K562 (cell line): ENCODE results near the gene BRD4. TPM values are rescaled to one million over a fixed set of nuclear protein-coding genes. Genes with fewer than 3 reads are reported as not detected.

Experiments
- ARID2 ChIP-seq: fragments of 450-650 bp; IDR thresholded peaks from 2 replicates; pipeline ENCODE4 v1.6.1; 2017; ENCODE audit warnings: antibody characterized with exemption, mild to moderate bottlenecking
- BRD4 ChIP-seq: fragments of 200-600 bp; sonication (generic); IDR thresholded peaks from 2 replicates; pipeline ENCODE4 v1.6.1; 2017; ENCODE audit warnings: inconsistent platforms
- DDX20 ChIP-seq: fragments of 450-650 bp; IDR thresholded peaks from 2 replicates; pipeline ENCODE4 v1.6.1; 2016; ENCODE audit warnings: missing genetic modification characterization, low read depth, mild to moderate bottlenecking, missing compliant biosample characterization, moderate library complexity
- ETV1 ChIP-seq: fragments of 450-650 bp; conservative IDR thresholded peaks from 2 replicates; pipeline ENCODE4 v1.6.1; 2016; ENCODE audit warnings: missing genetic modification characterization, control low read depth, low read depth, missing compliant biosample characterization
- FOSL1 ChIP-seq: fragments of 200-800 bp; sonication (Bioruptor generic); conservative IDR thresholded peaks from 2 replicates; pipeline ENCODE4 v1.6.1; 2016; ENCODE audit warnings: missing genetic modification characterization, missing compliant biosample characterization
- HIVEP1 ChIP-seq: fragments of 250-450 bp; sonication (Bioruptor Pico); IDR thresholded peaks from 2 replicates; pipeline ENCODE4 v1.4.0; 2020; ENCODE audit warnings: mild to moderate bottlenecking
- IFI16 ChIP-seq: fragments of 250-450 bp; sonication (Bioruptor Pico); IDR thresholded peaks from 2 replicates; pipeline ENCODE4 v2.1.2; 2022; ENCODE audit warnings: mild to moderate bottlenecking, inconsistent platforms
- MTA3 ChIP-seq: fragments of 450-650 bp; formaldehyde crosslinking; IDR thresholded peaks from 2 replicates; pipeline ENCODE4 v1.6.1; 2017; ENCODE audit warnings: mild to moderate bottlenecking, borderline replicate concordance
- NR2F6 ChIP-seq: fragments of 450-650 bp; formaldehyde crosslinking; IDR thresholded peaks from 2 replicates; pipeline ENCODE4 v1.4.0; 2020; ENCODE audit warnings: mild to moderate bottlenecking
- RUNX1 ChIP-seq: sonication (generic); IDR thresholded peaks from 2 replicates; pipeline ENCODE4 v1.6.1; 2016; ENCODE audit warnings: antibody characterized with exemption, low read depth
- SMARCA4 ChIP-seq: fragments of 450-650 bp; IDR thresholded peaks from 2 replicates; pipeline ENCODE4 v1.6.1; 2016
- SPI1 ChIP-seq: IDR thresholded peaks from 2 replicates; pipeline ENCODE4 v1.6.1; 2011; ENCODE audit warnings: low read depth, low read length, control low read depth, borderline replicate concordance
- TEAD1 ChIP-seq, 2 experiments: fragments of 450-650 bp in 1 of 2; sonication (generic) in 1 of 2; formaldehyde crosslinking; IDR thresholded peaks; 2 replicates each; pipeline versions ENCODE4 v1.4.0 to v1.8.0; 2020 to 2022; ENCODE audit warnings: mild to moderate bottlenecking in 2 of 2, missing genetic modification reagents in 1 of 2
- ZFX ChIP-seq: sonication (generic); formaldehyde crosslinking; IDR thresholded peaks from 2 replicates; pipeline ENCODE4 v1.8.0; 2022; ENCODE audit warnings: mild to moderate bottlenecking, missing genetic modification reagents, moderate library complexity
- ZNF584 ChIP-seq: fragments of 200-800 bp; sonication (Bioruptor generic); IDR thresholded peaks from 2 replicates; pipeline ENCODE4 v1.6.1; 2016; ENCODE audit warnings: low read depth, mild to moderate bottlenecking, missing genetic modification characterization, missing compliant biosample characterization
- ZNF764 ChIP-seq: fragments of 250-450 bp; sonication (Bioruptor Pico); IDR thresholded peaks from 2 replicates; pipeline ENCODE4 v1.4.0; 2020; ENCODE audit warnings: low read depth, mild to moderate bottlenecking, moderate library complexity
- polyA plus RNA-seq, 8 experiments: library from polyadenylated mRNA; depleted of rRNA in 4 of 8; stranded (reverse) in 5 of 8; unstranded in 3 of 8; fragments of >200 nt; fragmentation: Nextera tagmentation in 2 of 8; fragmentation: Illumina TruSeq in 1 of 8; extraction: Ambion mirVana in 2 of 8; extraction: Trizol in 1 of 8; gene quantifications; 2 replicates each; pipeline versions ENCODE4 v1.2.1 to v1.2.3, GENCODE V29; 2011 to 2014; ENCODE audit warnings: inconsistent platforms in 1 of 8, missing spikeins in 1 of 8
- total RNA-seq, 7 experiments: library from RNA; depleted of rRNA in 6 of 7; stranded (reverse); fragments of >200 nt in 6 of 7; fragmentation: Illumina TruSeq in 2 of 7; extraction: Trizol in 2 of 7; gene quantifications; 2 replicates each; pipeline versions ENCODE4 v1.2.1 to v1.2.3, GENCODE V29; 2011 to 2021; ENCODE audit warnings: low replicate concordance in 1 of 7
- TF ChIP-seq, protein P1 (sequence below): sonication (generic); formaldehyde crosslinking; IDR thresholded peaks from 2 replicates; pipeline ENCODE4 v1.8.1; 2023; ENCODE audit warnings: mild to moderate bottlenecking, missing genetic modification reagents, moderate library complexity
- TF ChIP-seq, protein P2 (sequence below), 2 experiments: fragments of 450-650 bp in 1 of 2; sonication (generic) in 1 of 2; formaldehyde crosslinking in 1 of 2; IDR thresholded peaks in 1 of 2; conservative IDR thresholded peaks in 1 of 2; 2 replicates each; pipeline versions ENCODE4 v1.6.1 to v1.8.1; 2016 to 2023; ENCODE audit warnings: mild to moderate bottlenecking in 2 of 2, moderate library complexity in 2 of 2, inconsistent platforms in 1 of 2, missing genetic modification reagents in 1 of 2
- TF ChIP-seq, protein P3 (sequence below), 3 experiments: IDR thresholded peaks in 2 of 3; conservative IDR thresholded peaks in 1 of 3; 2 replicates each; pipeline ENCODE4 v1.5.1; 2011 to 2012; ENCODE audit warnings: low read length in 3 of 3, mild to moderate bottlenecking in 3 of 3, control low read depth in 2 of 3, improper control_type of control experiment in 1 of 3, inconsistent platforms in 1 of 3, low read depth in 1 of 3, mixed read lengths in 1 of 3, moderate library complexity in 1 of 3; ENCODE audit not compliant: insufficient read depth in 2 of 3
- TF ChIP-seq, protein P4 (sequence below): fragments of 250-450 bp; sonication (Bioruptor Pico); IDR thresholded peaks from 2 replicates; pipeline ENCODE4 v1.4.0; 2020; ENCODE audit warnings: borderline replicate concordance

BRD4 gene
- total and polyA plus RNA-seq, 9 of the 15 experiments (the other 6 are each of a cell fraction or from before 2014, with no cell fraction given): 1.8 to 105 (median 15.6) TPM

DNA sequence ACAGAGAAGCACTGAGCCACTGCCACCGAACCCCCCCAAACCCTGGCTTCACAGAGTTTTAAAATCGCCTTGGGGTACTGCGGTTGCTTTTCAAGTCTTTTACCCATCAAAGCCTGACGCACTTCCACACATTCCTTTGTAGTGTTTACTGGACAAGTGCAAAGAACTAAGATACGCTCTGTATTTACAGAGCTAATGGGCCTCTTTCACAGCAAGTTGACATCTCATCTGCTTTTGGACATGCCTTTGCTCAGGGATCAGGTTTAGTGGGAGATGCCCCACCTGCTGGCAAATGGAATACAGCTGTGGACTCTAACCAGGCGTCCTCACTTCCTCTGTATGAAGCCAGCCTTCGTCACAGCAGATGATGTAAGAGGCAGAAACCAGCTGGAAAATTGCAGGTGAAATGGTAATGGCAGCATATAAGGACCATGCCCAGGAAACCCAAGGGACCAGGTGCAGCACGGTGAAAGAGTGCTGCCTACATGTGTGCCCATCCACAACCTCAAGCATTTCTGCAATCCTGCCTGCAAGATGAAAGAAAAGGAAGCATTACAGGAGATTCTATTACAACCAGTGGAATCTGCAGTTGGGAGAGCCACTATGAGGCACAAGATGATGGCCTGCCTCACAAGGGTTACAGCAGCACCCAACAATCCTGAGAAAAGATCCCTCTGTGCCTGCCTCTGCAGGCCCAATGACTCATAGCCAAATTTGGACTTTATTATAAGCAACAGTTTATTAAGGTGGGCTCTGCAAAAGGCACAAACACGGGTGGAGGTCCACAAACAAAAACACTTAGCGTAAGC, 34.7 kb downstream of the BRD4 start (continued):
- TF ChIP-seq, protein P1, sequence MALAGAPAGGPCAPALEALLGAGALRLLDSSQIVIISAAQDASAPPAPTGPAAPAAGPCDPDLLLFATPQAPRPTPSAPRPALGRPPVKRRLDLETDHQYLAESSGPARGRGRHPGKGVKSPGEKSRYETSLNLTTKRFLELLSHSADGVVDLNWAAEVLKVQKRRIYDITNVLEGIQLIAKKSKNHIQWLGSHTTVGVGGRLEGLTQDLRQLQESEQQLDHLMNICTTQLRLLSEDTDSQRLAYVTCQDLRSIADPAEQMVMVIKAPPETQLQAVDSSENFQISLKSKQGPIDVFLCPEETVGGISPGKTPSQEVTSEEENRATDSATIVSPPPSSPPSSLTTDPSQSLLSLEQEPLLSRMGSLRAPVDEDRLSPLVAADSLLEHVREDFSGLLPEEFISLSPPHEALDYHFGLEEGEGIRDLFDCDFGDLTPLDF (CRISPR knock-in tag): no peak
- TF ChIP-seq, protein P2, sequence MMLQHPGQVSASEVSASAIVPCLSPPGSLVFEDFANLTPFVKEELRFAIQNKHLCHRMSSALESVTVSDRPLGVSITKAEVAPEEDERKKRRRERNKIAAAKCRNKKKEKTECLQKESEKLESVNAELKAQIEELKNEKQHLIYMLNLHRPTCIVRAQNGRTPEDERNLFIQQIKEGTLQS (IDR thresholded peaks at IDR 0.05): peak; percentile 89; the same call in 1 of the 2 replicates
- TF ChIP-seq, protein P2 (CRISPR knock-in tag; conservative IDR thresholded peaks at IDR 0.05): no peak
- peak; percentile 70 for TF ChIP-seq ETV1 (tag)
- TF ChIP-seq TEAD1 (CRISPR knock-in tag; IDR thresholded peaks at IDR 0.05): no peak
- TF ChIP-seq NR2F6: no peak
- TF ChIP-seq HIVEP1 (CRISPR knock-in tag): 0 out of 2 replicates have a peak, but pooled peaks have one; percentile 25
- TF ChIP-seq SPI1: peak; percentile 71; the same call in 1 of the 2 replicates
- no peak for TF ChIP-seq ARID2
- TF ChIP-seq, protein P3, sequence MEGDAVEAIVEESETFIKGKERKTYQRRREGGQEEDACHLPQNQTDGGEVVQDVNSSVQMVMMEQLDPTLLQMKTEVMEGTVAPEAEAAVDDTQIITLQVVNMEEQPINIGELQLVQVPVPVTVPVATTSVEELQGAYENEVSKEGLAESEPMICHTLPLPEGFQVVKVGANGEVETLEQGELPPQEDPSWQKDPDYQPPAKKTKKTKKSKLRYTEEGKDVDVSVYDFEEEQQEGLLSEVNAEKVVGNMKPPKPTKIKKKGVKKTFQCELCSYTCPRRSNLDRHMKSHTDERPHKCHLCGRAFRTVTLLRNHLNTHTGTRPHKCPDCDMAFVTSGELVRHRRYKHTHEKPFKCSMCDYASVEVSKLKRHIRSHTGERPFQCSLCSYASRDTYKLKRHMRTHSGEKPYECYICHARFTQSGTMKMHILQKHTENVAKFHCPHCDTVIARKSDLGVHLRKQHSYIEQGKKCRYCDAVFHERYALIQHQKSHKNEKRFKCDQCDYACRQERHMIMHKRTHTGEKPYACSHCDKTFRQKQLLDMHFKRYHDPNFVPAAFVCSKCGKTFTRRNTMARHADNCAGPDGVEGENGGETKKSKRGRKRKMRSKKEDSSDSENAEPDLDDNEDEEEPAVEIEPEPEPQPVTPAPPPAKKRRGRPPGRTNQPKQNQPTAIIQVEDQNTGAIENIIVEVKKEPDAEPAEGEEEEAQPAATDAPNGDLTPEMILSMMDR (IDR thresholded peaks at IDR 0.05 in 2 of 3, conservative IDR thresholded peaks at IDR 0.05 in 1 of 3; ENCODE audit: insufficient read depth in 2 of 3, low read depth in 1 of 3, low read length in 3 of 3): peak in 1 of 3 experiments; percentile 19; a peak in 1 of 6 replicates
- TF ChIP-seq DDX20 (tag): 0 out of 2 replicates have a peak, but pooled peaks have one; percentile 29
- TF ChIP-seq RUNX1: no peak
- no peak for TF ChIP-seq ZNF764
- no peak for TF ChIP-seq ZFX (CRISPR knock-in tag)
- no peak for TF ChIP-seq IFI16 (CRISPR knock-in tag)
- TF ChIP-seq ZNF584 (CRISPR knock-in tag): peak; percentile 95
- TF ChIP-seq FOSL1 (tag): 0 out of 2 replicates have a peak, but pooled peaks have one; percentile 16
- TF ChIP-seq BRD4: peak; percentile 46; the same call in 1 of the 2 replicates
- TF ChIP-seq SMARCA4: peak; percentile 39; the same call in 1 of the 2 replicates
- TF ChIP-seq MTA3: peak; percentile 73; the same call in 1 of the 2 replicates
- TF ChIP-seq, protein P4, sequence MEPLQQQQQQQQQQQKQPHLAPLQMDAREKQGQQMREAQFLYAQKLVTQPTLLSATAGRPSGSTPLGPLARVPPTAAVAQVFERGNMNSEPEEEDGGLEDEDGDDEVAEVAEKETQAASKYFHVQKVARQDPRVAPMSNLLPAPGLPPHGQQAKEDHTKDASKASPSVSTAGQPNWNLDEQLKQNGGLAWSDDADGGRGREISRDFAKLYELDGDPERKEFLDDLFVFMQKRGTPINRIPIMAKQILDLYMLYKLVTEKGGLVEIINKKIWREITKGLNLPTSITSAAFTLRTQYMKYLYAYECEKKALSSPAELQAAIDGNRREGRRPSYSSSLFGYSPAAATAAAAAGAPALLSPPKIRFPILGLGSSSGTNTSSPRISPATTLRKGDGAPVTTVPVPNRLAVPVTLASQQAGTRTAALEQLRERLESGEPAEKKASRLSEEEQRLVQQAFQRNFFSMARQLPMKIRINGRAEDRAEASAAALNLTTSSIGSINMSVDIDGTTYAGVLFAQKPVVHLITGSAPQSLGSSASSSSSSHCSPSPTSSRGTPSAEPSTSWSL (CRISPR knock-in tag): no peak
